Measurements from ENCODE around the gene STARD9. TPM values are rescaled to one million over a fixed set of nuclear protein-coding genes. Genes with fewer than 3 reads are reported as not detected.

The STARD9 gene
- polyA plus RNA-seq, 1 of the 3 experiments (the other 2 are of a cell fraction): 2.1 TPM

- peaks cover 7% of the 10 kb centered on the region for H3K79me2 ChIP-seq (ENCODE audit: insufficient read depth)
- no peaks in the 10 kb centered on the region for H3K9me2 ChIP-seq
- no peaks in the 10 kb centered on the region for H3K9me3 ChIP-seq
- H3K36me3 ChIP-seq (replicated peaks in 1 of 2; ENCODE audit: control insufficient read depth in 1 of 2, insufficient read depth in 2 of 2, low read length in 1 of 2): peaks cover 20 to 25% of the 10 kb centered on the region in 2 experiments
- H3F3A ChIP-seq (replicated peaks; ENCODE audit: insufficient read depth): peaks cover 15% of the 10 kb centered on the region
- no peaks in the 10 kb centered on the region for H4K20me1 ChIP-seq (ENCODE audit: insufficient read depth)
- no peaks in the 10 kb centered on the region for H3K27me3 ChIP-seq (ENCODE audit: insufficient read depth)
- peak; percentile 66 for DNase-seq
- no peak overlapping the region for H3K4me2 ChIP-seq
- ChIA-PET POLR2A (no interaction called here), CTCF (interaction anchor here (0.6 to 1.9 kb wide), 5 partner anchors 10 to 184 kb away, joined by 3 to 15 read pairs (median 3); no protein-coding TSS in a partner anchor)
- H3K27ac ChIP-seq (ENCODE audit: low read depth in 2 of 2, low read length in 1 of 2): peak overlapping the region; percentile 29 to 98; a peak in 3 of 4 replicates
- WGBS (ENCODE audit: low lambda C conversion rate): 26% methylated on average over 2 of the region's 2 CpGs
- no peak overlapping the region for H3K9ac ChIP-seq
- H3K4me1 ChIP-seq (ENCODE audit: control insufficient read depth in 1 of 2, insufficient read depth in 2 of 2, low read depth in 1 of 2, low read length in 1 of 2): peaks cover 0 to 33% of the 10 kb centered on the region in 2 experiments; a peak in 3 of 4 replicates
- TF ChIP-seq REST (IDR thresholded peaks at IDR 0.05; ENCODE audit: low read depth, low read length) (no peak), RXRA (IDR thresholded peaks at IDR 0.05; ENCODE audit: borderline replicate concordance, low read depth) (no peak), POLR2AphosphoS5 (IDR thresholded peaks at IDR 0.05; ENCODE audit: low read depth, low read length) (0 out of 2 replicates have a peak, but pooled peaks have one; percentile 26), TEAD4 (IDR thresholded peaks at IDR 0.05; ENCODE audit: borderline replicate concordance, insufficient read depth) (no peak), CHD2 (IDR thresholded peaks at IDR 0.05; ENCODE audit: low read length, partially characterized antibody) (peak; percentile 17), RAD21 (IDR thresholded peaks at IDR 0.05; ENCODE audit: low read length) (peak; percentile 17; the same call in 1 of the 2 replicates), EP300 (IDR thresholded peaks at IDR 0.05; ENCODE audit: borderline replicate concordance in 1 of 2, low read depth in 1 of 2, low read length in 1 of 2) (peak in 1 of 2 experiments; percentile 71; a peak in 2 of 4 replicates), IRF3 (IDR thresholded peaks at IDR 0.05; ENCODE audit: low read depth, low read length) (no peak), FOXM1 (IDR thresholded peaks at IDR 0.05; ENCODE audit: low read depth) (no peak), USF2 (IDR thresholded peaks at IDR 0.05; ENCODE audit: borderline replicate concordance, low read depth, low read length) (no peak), MAX (IDR thresholded peaks at IDR 0.05; ENCODE audit: low read depth) (no peak), GATA2 (CRISPR knock-in tag; IDR thresholded peaks at IDR 0.05) (0 out of 2 replicates have a peak, but pooled peaks have one; percentile 16), PBX3 (IDR thresholded peaks at IDR 0.05) (no peak), TCF12 (IDR thresholded peaks at IDR 0.05) (peak; percentile 77), MEF2A (IDR thresholded peaks at IDR 0.05; ENCODE audit: borderline replicate concordance, low read depth) (no peak), RCOR1 (IDR thresholded peaks at IDR 0.05; ENCODE audit: low read length) (peak; percentile 82), NRF1 (IDR thresholded peaks at IDR 0.05; ENCODE audit: low read depth, low read length) (no peak)
- H3K4me3 ChIP-seq (ENCODE audit: low read depth in 2 of 2, low read length in 1 of 2): no peak overlapping the region
- H2AFZ ChIP-seq (ENCODE audit: low read depth): no peak overlapping the region
These were observed 166.3 kb downstream of the STARD9 start for GRCh38 chr15:42741710-42742109.
